ENCODE data around the gene MCU. TPM values are rescaled to one million over a fixed set of nuclear protein-coding genes. Genes with fewer than 3 reads are reported as not detected.
"Not testable (repeated sequence)": the region's sequence is repeated elsewhere in the genome, so short reads cannot be mapped to it uniquely, and the experiment has no call there.

MCU gene
- total RNA-seq, 4 donors from 2014 or later: 30.0 to 42.8 (median 34.1) TPM

DNA sequence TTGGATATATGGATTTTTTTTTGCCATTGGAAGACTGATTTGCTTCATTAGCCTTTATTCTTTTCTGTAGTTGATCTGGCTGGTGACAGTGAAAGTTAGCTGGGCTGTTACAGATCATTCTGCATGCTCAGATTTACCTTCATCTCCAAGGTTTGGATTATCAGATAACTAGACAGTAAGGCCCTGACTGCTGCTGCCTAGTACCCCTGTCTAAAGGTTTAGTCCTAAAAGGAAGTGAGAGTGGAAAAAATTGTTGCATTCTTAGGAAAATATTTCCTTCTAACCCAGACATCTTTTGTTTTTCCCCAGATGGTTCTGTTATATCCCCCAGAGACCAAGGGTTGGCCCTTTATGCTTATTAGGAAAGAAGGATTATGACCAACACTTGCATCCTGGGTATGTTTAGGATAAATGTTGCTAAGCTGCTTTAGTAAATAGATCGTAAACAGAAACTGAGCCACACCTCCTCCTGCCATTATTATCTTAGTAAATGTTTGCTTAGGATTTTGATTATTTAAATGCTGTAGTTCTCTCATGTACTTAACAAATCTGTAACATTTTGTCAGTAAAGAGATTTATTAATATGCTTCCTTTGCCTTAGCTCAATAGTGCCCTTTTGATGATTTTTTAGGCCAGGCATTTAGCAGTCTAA lies 44.4 kb downstream of the MCU start:
- WGBS, 2 donors: 33% methylated on average over 1 of the region's 1 CpG
- no peak for DNase-seq (ENCODE audit: low spot score in 2 of 2)
- intact Hi-C loops (cut with DNase I; ENCODE audit: low total_unique reads): no loop called here
- no peak overlapping the region for H3K4me3 ChIP-seq (ENCODE audit: low read depth, poor library complexity, severe bottlenecking)
- no peak for TF ChIP-seq POLR2A (IDR thresholded peaks at IDR 0.05)
- TF ChIP-seq, protein P1, sequence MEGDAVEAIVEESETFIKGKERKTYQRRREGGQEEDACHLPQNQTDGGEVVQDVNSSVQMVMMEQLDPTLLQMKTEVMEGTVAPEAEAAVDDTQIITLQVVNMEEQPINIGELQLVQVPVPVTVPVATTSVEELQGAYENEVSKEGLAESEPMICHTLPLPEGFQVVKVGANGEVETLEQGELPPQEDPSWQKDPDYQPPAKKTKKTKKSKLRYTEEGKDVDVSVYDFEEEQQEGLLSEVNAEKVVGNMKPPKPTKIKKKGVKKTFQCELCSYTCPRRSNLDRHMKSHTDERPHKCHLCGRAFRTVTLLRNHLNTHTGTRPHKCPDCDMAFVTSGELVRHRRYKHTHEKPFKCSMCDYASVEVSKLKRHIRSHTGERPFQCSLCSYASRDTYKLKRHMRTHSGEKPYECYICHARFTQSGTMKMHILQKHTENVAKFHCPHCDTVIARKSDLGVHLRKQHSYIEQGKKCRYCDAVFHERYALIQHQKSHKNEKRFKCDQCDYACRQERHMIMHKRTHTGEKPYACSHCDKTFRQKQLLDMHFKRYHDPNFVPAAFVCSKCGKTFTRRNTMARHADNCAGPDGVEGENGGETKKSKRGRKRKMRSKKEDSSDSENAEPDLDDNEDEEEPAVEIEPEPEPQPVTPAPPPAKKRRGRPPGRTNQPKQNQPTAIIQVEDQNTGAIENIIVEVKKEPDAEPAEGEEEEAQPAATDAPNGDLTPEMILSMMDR (IDR thresholded peaks at IDR 0.05): no peak

DNA sequence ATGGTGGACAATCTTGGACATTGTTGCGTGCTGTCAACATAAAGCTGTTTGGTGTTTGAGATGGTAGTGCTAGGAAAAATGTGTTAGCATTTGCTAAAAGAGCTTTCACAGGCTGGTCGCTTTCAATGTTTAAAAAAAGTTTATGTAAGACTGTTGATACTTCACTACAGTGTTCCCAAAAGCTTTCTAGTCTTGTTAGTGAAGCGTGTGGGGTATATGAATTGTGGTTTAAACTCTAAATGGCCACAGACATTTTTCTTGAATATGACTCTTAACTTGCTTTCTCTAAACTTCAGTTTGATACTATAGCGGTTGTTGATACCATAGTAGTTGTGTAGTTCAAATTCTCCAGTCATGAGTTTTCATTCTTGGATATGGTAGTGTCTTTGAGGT lies 44.9 kb downstream of the MCU start:
- intact Hi-C loops (cut with DNase I; ENCODE audit: low total_unique reads): no loop called here
- H3K4me3 ChIP-seq (ENCODE audit: low read depth, poor library complexity, severe bottlenecking): no peak overlapping the region
- TF ChIP-seq, protein P1 (IDR thresholded peaks at IDR 0.05): no peak
- no peak for TF ChIP-seq POLR2A (IDR thresholded peaks at IDR 0.05)
- DNase-seq (ENCODE audit: low spot score in 2 of 2): no peak
- 84 to 87% methylated on average over 4 of the region's 4 CpGs for WGBS, 2 donors

DNA sequence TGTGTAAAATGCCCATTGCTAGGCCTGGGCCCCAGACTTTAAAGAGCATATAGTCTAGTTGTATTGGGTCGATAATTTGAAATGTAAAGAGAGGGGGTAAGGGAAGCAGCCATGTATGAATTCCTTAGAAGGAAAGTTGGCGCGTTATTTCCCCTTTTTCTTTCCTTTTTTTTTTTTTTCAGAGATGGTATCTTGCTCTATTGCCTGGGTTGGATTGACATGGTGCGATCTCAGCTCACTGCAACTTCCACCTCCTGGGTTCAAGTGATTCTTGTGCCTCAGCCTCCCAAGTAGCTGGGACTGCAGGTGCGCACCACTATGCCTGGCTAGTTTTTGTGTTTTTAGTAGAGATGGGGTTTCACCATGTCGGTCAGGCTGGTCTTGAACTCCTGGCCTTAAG lies 45.4 kb downstream of the MCU start:
- H3K4me3 ChIP-seq (ENCODE audit: low read depth, poor library complexity, severe bottlenecking); intact Hi-C loops (cut with DNase I; ENCODE audit: low total_unique reads); DNase-seq (ENCODE audit: low spot score in 2 of 2): not testable (repeated sequence)
- WGBS, 2 donors: 90 to 93% methylated on average over 6 of the region's 6 CpGs

DNA sequence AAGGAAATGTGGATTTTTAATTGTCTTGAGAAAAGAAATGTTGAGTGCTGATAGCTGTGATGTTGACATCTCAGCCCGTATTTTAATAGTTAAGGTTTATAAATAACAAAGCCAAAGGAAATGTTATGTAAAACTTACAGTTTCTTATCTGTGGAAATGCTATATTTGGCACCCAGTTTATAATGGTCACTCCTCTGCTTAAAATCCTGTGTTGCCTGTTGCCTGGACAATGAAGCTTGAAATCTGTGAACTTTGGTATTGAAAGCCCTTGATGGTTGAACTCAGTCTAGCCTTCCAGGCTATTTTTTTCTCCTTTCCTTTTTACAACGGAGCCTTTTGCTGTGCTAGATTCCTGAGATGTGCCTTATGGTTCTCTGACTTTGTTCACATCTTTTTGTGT lies 46.5 kb downstream of the MCU start:
- no peak for DNase-seq (ENCODE audit: low spot score in 2 of 2)
- 47 to 48% methylated on average over 2 of the region's 2 CpGs for WGBS, 2 donors
- no peak for TF ChIP-seq POLR2A (IDR thresholded peaks at IDR 0.05)
- H3K4me3 ChIP-seq (ENCODE audit: low read depth, poor library complexity, severe bottlenecking): no peak overlapping the region
- intact Hi-C loops (cut with DNase I; ENCODE audit: low total_unique reads): no loop called here

DNA sequence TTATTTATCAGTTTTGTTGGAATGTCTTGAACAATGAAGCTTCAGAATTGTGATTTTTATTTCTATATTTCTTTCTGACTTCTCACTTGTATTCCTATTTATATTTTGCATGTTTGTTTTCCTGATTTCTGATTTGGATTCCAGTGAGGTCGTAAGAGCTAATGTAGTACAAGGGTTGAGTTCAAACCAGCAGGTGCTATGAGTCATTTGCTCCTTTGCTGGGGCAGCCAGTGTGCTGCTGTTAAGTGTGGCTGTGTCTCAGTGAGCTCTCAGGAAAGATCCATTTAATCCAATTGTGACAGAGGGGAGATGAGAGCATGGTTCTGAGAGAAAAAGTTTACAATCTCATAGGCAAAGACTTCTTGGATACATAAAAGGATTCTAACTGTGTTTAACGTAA lies 48.6 kb downstream of the MCU start:
- no peak for TF ChIP-seq POLR2A (IDR thresholded peaks at IDR 0.05)
- TF ChIP-seq, protein P1 (IDR thresholded peaks at IDR 0.05): no peak
- DNase-seq (ENCODE audit: low spot score in 2 of 2): no peak
- intact Hi-C loops (cut with DNase I; ENCODE audit: low total_unique reads): no loop called here
- no peak overlapping the region for H3K4me3 ChIP-seq (ENCODE audit: low read depth, poor library complexity, severe bottlenecking)
- WGBS, 2 donors: 59 to 68% methylated on average over 2 of the region's 2 CpGs

DNA sequence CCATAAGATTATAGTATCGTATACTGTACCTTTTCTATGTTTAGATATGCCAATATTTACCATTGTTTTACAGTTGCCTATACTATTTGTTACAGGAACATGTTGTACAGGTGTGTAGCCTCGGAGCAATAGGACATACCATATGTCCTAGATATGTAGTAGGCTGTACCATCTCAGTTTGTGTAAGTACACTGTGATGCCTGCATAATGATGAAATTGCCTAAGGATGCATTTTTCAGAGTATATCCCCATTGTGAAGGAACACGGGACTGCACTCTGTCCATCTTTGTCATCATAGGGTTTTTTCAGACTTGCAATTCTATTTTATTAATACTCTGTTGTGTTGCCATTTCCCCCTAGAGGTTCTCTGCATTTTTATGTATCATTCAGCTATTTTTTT lies 50.1 kb downstream of the MCU start:
- TF ChIP-seq, protein P1 (IDR thresholded peaks at IDR 0.05): no peak
- no peak for TF ChIP-seq POLR2A (IDR thresholded peaks at IDR 0.05)
- no peak overlapping the region for H3K4me3 ChIP-seq (ENCODE audit: low read depth, poor library complexity, severe bottlenecking)
- no peak for DNase-seq (ENCODE audit: low spot score in 2 of 2)
- intact Hi-C loops (cut with DNase I; ENCODE audit: low total_unique reads): no loop called here
- WGBS, 2 donors: 90 to 91% methylated on average over 3 of the region's 3 CpGs

DNA sequence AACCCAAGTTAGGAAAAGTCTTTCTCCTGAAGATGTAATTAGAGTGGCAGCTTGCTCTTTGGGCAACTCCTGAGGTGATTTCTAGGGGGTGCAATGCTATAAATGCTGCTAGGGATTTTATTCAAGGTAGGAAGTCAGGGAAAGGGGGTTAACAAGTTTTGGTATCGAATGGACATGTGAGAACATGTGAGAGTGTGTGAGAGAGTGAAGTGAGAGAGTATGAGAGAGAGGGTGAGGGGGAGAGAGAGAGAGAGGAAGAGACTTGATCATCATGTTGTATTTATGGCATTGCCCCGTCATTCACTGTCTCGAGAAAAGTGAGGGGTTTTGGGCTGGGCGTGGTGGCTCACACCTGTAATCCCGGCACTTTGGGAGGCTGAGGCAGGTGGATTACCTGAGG lies 50.9 kb downstream of the MCU start:
- TF ChIP-seq POLR2A (IDR thresholded peaks at IDR 0.05): no peak
- TF ChIP-seq, protein P1 (IDR thresholded peaks at IDR 0.05): no peak
- no peak overlapping the region for H3K4me3 ChIP-seq (ENCODE audit: low read depth, poor library complexity, severe bottlenecking)
- intact Hi-C loops (cut with DNase I; ENCODE audit: low total_unique reads): no loop called here
- no peak for DNase-seq (ENCODE audit: low spot score in 2 of 2)
- 92 to 95% methylated on average over 5 of the region's 5 CpGs for WGBS, 2 donors
